Loucy (cell line): Measurements from ENCODE around the gene CEP152.

ENCODE experiments used
- H2AFZ ChIP-seq: fragments of 200-600 bp; sonication (generic); 2 replicates; pipeline ENCODE4 v1.6.0; 2016; ENCODE audit warnings: antibody characterized with exemption, mild to moderate bottlenecking, low read length, moderate library complexity
- H3F3A ChIP-seq: fragments of 200-600 bp; 2 replicates; pipeline ENCODE4 v1.6.0; 2016; ENCODE audit warnings: antibody characterized with exemption, low read depth, mild to moderate bottlenecking
- H3K27me3 ChIP-seq: fragments of 200-600 bp; sonication (generic); 2 replicates; pipeline ENCODE4 v1.6.1; 2014; ENCODE audit warnings: low read length, mild to moderate bottlenecking; ENCODE audit not compliant: insufficient read depth, poor library complexity, severe bottlenecking
- H3K36me3 ChIP-seq: fragments of 200-600 bp; sonication (generic); 2 replicates; pipeline ENCODE4 v1.6.1; 2016; ENCODE audit warnings: low read length; ENCODE audit not compliant: insufficient read depth
- H3K4me1 ChIP-seq: fragments of 200-600 bp; sonication (generic); 2 replicates; pipeline ENCODE4 v1.5.1; 2014; ENCODE audit warnings: low read length, mild to moderate bottlenecking; ENCODE audit not compliant: insufficient read depth, poor library complexity, severe bottlenecking
- H3K4me2 ChIP-seq: fragments of 200-600 bp; sonication (generic); 2 replicates; pipeline ENCODE4 v1.6.0; 2014; ENCODE audit warnings: antibody characterized with exemption, low read length, low read depth, mild to moderate bottlenecking; ENCODE audit not compliant: poor library complexity, severe bottlenecking
- H3K4me3 ChIP-seq: fragments of 200-600 bp; sonication (generic); 2 replicates; pipeline ENCODE4 v1.5.1; 2014; ENCODE audit warnings: low read length, mild to moderate bottlenecking, mixed read lengths; ENCODE audit not compliant: poor library complexity, severe bottlenecking
- H3K79me2 ChIP-seq: fragments of 200-600 bp; sonication (generic); 2 replicates; pipeline ENCODE4 v1.6.1; 2014; ENCODE audit warnings: low read length; ENCODE audit not compliant: insufficient read depth
- H3K9ac ChIP-seq: fragments of 200-600 bp; sonication (generic); 2 replicates; pipeline ENCODE4 v1.6.0; 2014; ENCODE audit warnings: mild to moderate bottlenecking, low read depth, low read length, moderate library complexity; ENCODE audit not compliant: poor library complexity, severe bottlenecking
- H3K9me2 ChIP-seq: fragments of 200-600 bp; sonication (generic); replicated peaks from 2 replicates; pipeline ENCODE4 v1.6.1; 2016; ENCODE audit warnings: low read depth, low read length, mixed read lengths
- H3K9me3 ChIP-seq: fragments of 200-600 bp; sonication (generic); 2 replicates; pipeline ENCODE4 v1.6.1; 2014; ENCODE audit warnings: mild to moderate bottlenecking, antibody characterized with exemption, low read length, low read depth; ENCODE audit not compliant: insufficient read depth
- H4K20me1 ChIP-seq: fragments of 200-600 bp; sonication (generic); 2 replicates; pipeline ENCODE4 v1.6.0; 2014; ENCODE audit warnings: antibody characterized with exemption, low read length, mild to moderate bottlenecking; ENCODE audit not compliant: insufficient read depth, poor library complexity, severe bottlenecking
- CTCF ChIP-seq: fragments of 200-600 bp; sonication (generic); conservative IDR thresholded peaks from 2 replicates; pipeline ENCODE4 v1.5.1; 2014; ENCODE audit warnings: mild to moderate bottlenecking, antibody characterized with exemption, low read length
- EZH2phosphoT487 ChIP-seq: fragments of 200-600 bp; IDR thresholded peaks from 2 replicates; pipeline ENCODE4 v1.6.1; 2018; ENCODE audit warnings: antibody characterized with exemption, mild to moderate bottlenecking, moderate library complexity, borderline replicate concordance

The CEP152 gene

GRCh38 chr15:48814286-48814685, 3.4 kb upstream of the CEP152 start:
- Histone ChIP-seq H3K9me2 (no peaks in the 10 kb centered on the region), H4K20me1 (peaks cover 10% of the 10 kb centered on the region)

GRCh38 chr15:48811325-48811958, 573 bp upstream of the CEP152 start:
- peaks cover 34% of the 10 kb centered on the region for H3K4me1 ChIP-seq
- no peaks in the 10 kb centered on the region for H3K36me3 ChIP-seq
- H2AFZ ChIP-seq: peak overlapping the region; percentile 96
- no peaks in the 10 kb centered on the region for H3F3A ChIP-seq
- peaks cover 20% of the 10 kb centered on the region for H4K20me1 ChIP-seq
- no peaks in the 10 kb centered on the region for H3K27me3 ChIP-seq
- H3K79me2 ChIP-seq: peaks cover 37% of the 10 kb centered on the region
- TF ChIP-seq CTCF: peak; percentile 43
- no peak for TF ChIP-seq EZH2phosphoT487
- H3K4me2 ChIP-seq: peak overlapping the region; percentile 87
- H3K9me2 ChIP-seq: no peaks in the 10 kb centered on the region
- peak overlapping the region; percentile 97 for H3K4me3 ChIP-seq
- H3K9me3 ChIP-seq: no peaks in the 10 kb centered on the region
- peak overlapping the region; percentile 51 for H3K9ac ChIP-seq

More at GRCh38 chr15:48814286-48814685, 3.4 kb upstream of the CEP152 start:
- no peaks in the 10 kb centered on the region for H3K36me3 ChIP-seq
- no peak overlapping the region for H3K4me3 ChIP-seq
- H2AFZ ChIP-seq: no peak overlapping the region
- TF ChIP-seq CTCF: no peak
- TF ChIP-seq EZH2phosphoT487: no peak
- H3K4me1 ChIP-seq: peaks cover 16% of the 10 kb centered on the region
- no peaks in the 10 kb centered on the region for H3K9me3 ChIP-seq
- H3K9ac ChIP-seq: no peak overlapping the region
- peaks cover 14% of the 10 kb centered on the region for H3K79me2 ChIP-seq
- H3F3A ChIP-seq: no peaks in the 10 kb centered on the region
- H3K4me2 ChIP-seq: no peak overlapping the region
- H3K27me3 ChIP-seq: no peaks in the 10 kb centered on the region

GRCh38 chr15:48806151-48806550, 4.7 kb downstream of the CEP152 start:
- H3K36me3 ChIP-seq: no peaks in the 10 kb centered on the region
- no peaks in the 10 kb centered on the region for H3K9me3 ChIP-seq
- no peaks in the 10 kb centered on the region for H3K27me3 ChIP-seq
- no peaks in the 10 kb centered on the region for H3F3A ChIP-seq
- H3K4me3 ChIP-seq: peak overlapping the region; percentile 54
- H2AFZ ChIP-seq: no peak overlapping the region
- peak overlapping the region; percentile 34 for H3K9ac ChIP-seq
- no peaks in the 10 kb centered on the region for H3K9me2 ChIP-seq
- peaks cover 75% of the 10 kb centered on the region for H3K4me1 ChIP-seq
- H3K4me2 ChIP-seq: peak overlapping the region; percentile 97
- H3K79me2 ChIP-seq: peaks cover 77% of the 10 kb centered on the region
- peaks cover 24% of the 10 kb centered on the region for H4K20me1 ChIP-seq
- no peak for TF ChIP-seq CTCF
- no peak for TF ChIP-seq EZH2phosphoT487
